Neural progenitor cell (in vitro differentiated cells): ENCODE data around the gene ELAC2. TPM values are rescaled to one million over a fixed set of nuclear protein-coding genes. Genes with fewer than 3 reads are reported as not detected.

Source experiments
- DNase-seq: peaks from one replicate; pipeline ENCODE4 v3.0.0-alpha.2; 2016; ENCODE audit warnings: low spot score
- H2AFZ ChIP-seq: fragments of 200-600 bp; sonication (generic); replicated peaks from 2 replicates; pipeline ENCODE4 v1.6.1; 2016; ENCODE audit warnings: antibody characterized with exemption
- H3F3A ChIP-seq: fragments of 200-600 bp; sonication (generic); 2 replicates; pipeline ENCODE4 v1.6.1; 2016; ENCODE audit warnings: antibody characterized with exemption, low read depth
- H3K27ac ChIP-seq: fragments of 200-600 bp; sonication (generic); 2 replicates; pipeline ENCODE4 v1.5.1; 2016; ENCODE audit warnings: mild to moderate bottlenecking
- H3K27me3 ChIP-seq: fragments of 200-600 bp; sonication (generic); 2 replicates; pipeline ENCODE4 v1.6.1; 2016; ENCODE audit warnings: mild to moderate bottlenecking, moderate library complexity
- H3K36me3 ChIP-seq: fragments of 200-600 bp; sonication (generic); 2 replicates; pipeline ENCODE4 v1.5.1; 2016
- H3K4me1 ChIP-seq: fragments of 200-600 bp; sonication (generic); 2 replicates; pipeline ENCODE4 v1.6.1; 2016; ENCODE audit warnings: mixed run types
- H3K4me2 ChIP-seq: fragments of 200-600 bp; sonication (generic); 2 replicates; pipeline ENCODE4 v1.6.1; 2016
- H3K4me3 ChIP-seq: fragments of 200-600 bp; sonication (generic); 2 replicates; pipeline ENCODE4 v1.5.1; 2016
- H3K79me2 ChIP-seq: fragments of 200-600 bp; sonication (generic); 2 replicates; pipeline ENCODE4 v1.6.1; 2016; ENCODE audit warnings: low read depth
- H3K9ac ChIP-seq: fragments of 200-600 bp; sonication (generic); 2 replicates; pipeline ENCODE4 v1.6.1; 2016
- H3K9me3 ChIP-seq: fragments of 200-600 bp; sonication (generic); 2 replicates; pipeline ENCODE4 v1.5.1; 2016; ENCODE audit warnings: low read depth
- H4K20me1 ChIP-seq: fragments of 200-600 bp; sonication (generic); 2 replicates; pipeline ENCODE4 v1.6.1; 2016; ENCODE audit warnings: low read depth
- H3K27ac Mint-ChIP-seq: 3 replicates; pipeline ENCODE4 v1.8.0; 2021; ENCODE audit warnings: mixed read lengths
- H3K27me3 Mint-ChIP-seq: 2 replicates; pipeline ENCODE4 v1.8.0; 2022; ENCODE audit warnings: low read depth, mild to moderate bottlenecking, inconsistent platforms, moderate library complexity, mixed read lengths; ENCODE audit not compliant: insufficient read depth
- H3K36me3 Mint-ChIP-seq: 3 replicates; pipeline ENCODE4 v1.8.0; 2021; ENCODE audit warnings: mixed read lengths
- H3K4me1 Mint-ChIP-seq: 3 replicates; pipeline ENCODE4 v1.8.0; 2021; ENCODE audit warnings: mixed read lengths
- H3K4me3 Mint-ChIP-seq: 3 replicates; pipeline ENCODE4 v1.8.0; 2021; ENCODE audit warnings: mild to moderate bottlenecking, moderate library complexity, mixed read lengths
- H3K9me3 Mint-ChIP-seq: 3 replicates; pipeline ENCODE4 v1.8.0; 2020; ENCODE audit warnings: mixed read lengths
- CTCF ChIP-seq: fragments of 200-600 bp; sonication (generic); IDR thresholded peaks from 2 replicates; pipeline ENCODE4 v1.5.1; 2017; ENCODE audit warnings: antibody characterized with exemption, mild to moderate bottlenecking
- EZH2 ChIP-seq: fragments of 200-600 bp; sonication (generic); IDR thresholded peaks from 2 replicates; pipeline ENCODE4 v1.6.1; 2017; ENCODE audit warnings: antibody characterized with exemption, mild to moderate bottlenecking, moderate library complexity
- EZH2phosphoT487 ChIP-seq: fragments of 200-600 bp; sonication (generic); IDR thresholded peaks from 2 replicates; pipeline ENCODE4 v1.6.1; 2017; ENCODE audit warnings: antibody characterized with exemption
- total RNA-seq: library from RNA; depleted of rRNA; stranded (reverse); fragments of >200 nt; gene quantifications from 2 replicates; pipeline ENCODE4 v1.2.3, GENCODE V29; 2015; ENCODE audit warnings: low replicate concordance

ELAC2 gene
- total RNA-seq, 1 donor from 2014 or later, result 70.5 TPM

GRCh38 chr17:12952012-12952411 lies 65.8 kb downstream of the ELAC2 start:
- Mint-ChIP-seq H3K36me3 (peaks cover 28% of the 10 kb centered on the region), H3K27me3 (peaks cover 2% of the 10 kb centered on the region), H3K27ac (no peak overlapping the region), H3K9me3 (no peaks in the 10 kb centered on the region), H3K4me3 (no peak overlapping the region), H3K4me1 (no peaks in the 10 kb centered on the region)
- no peak overlapping the region for H3K9ac ChIP-seq
- no peak overlapping the region for H2AFZ ChIP-seq
- H3K4me2 ChIP-seq, result no peak overlapping the region
- H3K27me3 ChIP-seq, result no peaks in the 10 kb centered on the region
- no peaks in the 10 kb centered on the region for H3K9me3 ChIP-seq
- no peak for DNase-seq
- TF ChIP-seq CTCF (no peak), EZH2 (no peak), EZH2phosphoT487 (no peak)
- no peaks in the 10 kb centered on the region for H4K20me1 ChIP-seq
- H3K36me3 ChIP-seq, result no peaks in the 10 kb centered on the region
- H3F3A ChIP-seq, result no peaks in the 10 kb centered on the region
- no peak overlapping the region for H3K4me3 ChIP-seq
- H3K4me1 ChIP-seq, result no peaks in the 10 kb centered on the region
- no peaks in the 10 kb centered on the region for H3K79me2 ChIP-seq
- no peak overlapping the region for H3K27ac ChIP-seq

DNA sequence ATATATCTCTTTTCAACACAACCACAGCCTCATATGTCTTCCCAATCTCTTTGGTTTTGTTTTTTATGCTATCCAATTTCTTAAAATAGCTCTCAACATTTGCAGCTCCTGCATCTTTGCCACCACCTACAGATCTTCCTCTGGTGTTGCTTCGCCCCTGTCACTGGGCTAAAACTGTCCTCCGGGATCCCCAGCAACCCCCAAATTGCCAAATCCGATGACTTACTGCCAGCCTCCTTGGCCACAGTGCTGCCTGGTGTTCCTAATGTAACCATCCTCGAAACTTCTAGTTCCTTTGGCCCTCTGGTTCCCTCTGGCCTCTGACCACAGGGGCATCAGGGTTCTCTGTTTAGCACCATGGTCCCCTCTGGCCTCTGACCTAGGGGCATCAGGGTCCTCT lies 70.8 kb downstream of the ELAC2 start:
- Mint-ChIP-seq H3K27me3 (no peaks in the 10 kb centered on the region), H3K4me3 (no peak overlapping the region), H3K9me3 (no peaks in the 10 kb centered on the region), H3K4me1 (no peaks in the 10 kb centered on the region), H3K27ac (no peak overlapping the region), H3K36me3 (peaks cover 10% of the 10 kb centered on the region)
- Histone ChIP-seq H3K4me2 (no peak overlapping the region), H3K27ac (no peak overlapping the region), H4K20me1 (no peaks in the 10 kb centered on the region), H3K9ac (no peak overlapping the region), H3F3A (no peaks in the 10 kb centered on the region), H3K36me3 (no peaks in the 10 kb centered on the region), H3K79me2 (no peaks in the 10 kb centered on the region), H2AFZ (no peak overlapping the region), H3K9me3 (no peaks in the 10 kb centered on the region), H3K4me1 (no peaks in the 10 kb centered on the region), H3K4me3 (no peak overlapping the region), H3K27me3 (no peaks in the 10 kb centered on the region)
- TF ChIP-seq EZH2, result no peak
- no peak for TF ChIP-seq CTCF
- TF ChIP-seq EZH2phosphoT487, result no peak
- DNase-seq, result no peak

Other genes with a start within 250 kb of the ELAC2 start
- gene ARHGAP44, start 228.5 kb downstream of the ELAC2 start, total RNA-seq, result 8.7 and 10.6 TPM in 2 replicates